ENCODE data around the gene PDE9A.

Gene PDE9A

DNA sequence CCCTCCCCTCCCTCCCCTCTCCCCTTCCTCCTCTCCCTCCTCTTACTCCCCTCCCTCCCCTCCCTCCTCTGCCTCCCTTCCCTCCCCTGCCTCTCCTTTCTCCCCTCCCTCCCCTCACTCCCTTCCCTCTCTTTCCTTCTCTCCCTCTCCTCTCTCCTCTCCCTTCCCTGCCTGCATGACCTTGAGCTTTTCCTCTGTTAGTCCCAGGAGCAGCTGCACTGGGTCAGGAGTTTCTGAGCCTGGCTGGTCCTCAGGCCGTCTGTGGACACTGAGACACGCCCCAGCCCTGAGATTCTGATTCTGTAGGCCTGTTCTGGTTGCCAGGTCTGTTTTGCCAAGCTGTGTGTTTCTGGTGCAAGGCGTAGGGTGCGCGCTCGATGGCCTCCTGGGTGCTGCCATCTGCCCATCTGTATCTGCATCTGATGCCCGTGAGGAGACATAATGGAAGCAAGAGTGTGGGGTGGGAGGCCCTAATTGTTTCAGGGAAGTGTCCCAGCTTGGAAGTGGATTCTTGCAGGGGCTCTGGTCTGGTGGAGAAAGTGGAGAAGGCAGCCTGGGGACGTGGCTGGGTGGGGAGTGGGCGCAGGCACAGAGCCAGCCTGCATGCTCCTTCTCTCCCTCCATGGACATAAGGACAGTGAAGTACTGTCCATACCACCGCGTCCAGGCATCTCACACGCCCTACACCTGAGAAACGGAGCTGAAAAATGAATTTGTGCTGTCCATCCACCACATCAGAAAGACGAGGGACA is 128.7 kb downstream of the PDE9A start:
- no peak overlapping the region for H3K4me3 ChIP-seq (IDR thresholded peaks at IDR 0.05; ENCODE audit: insufficient read depth, low read depth, low read length)
- H3K79me2 ChIP-seq (ENCODE audit: insufficient read depth, low read depth): no peaks in the 10 kb centered on the region
- H3K9ac ChIP-seq: no peak overlapping the region
- no peak overlapping the region for H3K27ac ChIP-seq
- H2AFZ ChIP-seq (ENCODE audit: low read depth): no peak overlapping the region
- H3K4me2 ChIP-seq: no peak overlapping the region
- no peaks in the 10 kb centered on the region for H3K36me3 ChIP-seq (ENCODE audit: insufficient read depth)
- peaks cover 81% of the 10 kb centered on the region for H3K27me3 ChIP-seq (ENCODE audit: insufficient read depth, low read depth)
- H3K4me1 ChIP-seq (ENCODE audit: low read depth, poor library complexity, severe bottlenecking): no peaks in the 10 kb centered on the region
- TF ChIP-seq, protein P1, sequence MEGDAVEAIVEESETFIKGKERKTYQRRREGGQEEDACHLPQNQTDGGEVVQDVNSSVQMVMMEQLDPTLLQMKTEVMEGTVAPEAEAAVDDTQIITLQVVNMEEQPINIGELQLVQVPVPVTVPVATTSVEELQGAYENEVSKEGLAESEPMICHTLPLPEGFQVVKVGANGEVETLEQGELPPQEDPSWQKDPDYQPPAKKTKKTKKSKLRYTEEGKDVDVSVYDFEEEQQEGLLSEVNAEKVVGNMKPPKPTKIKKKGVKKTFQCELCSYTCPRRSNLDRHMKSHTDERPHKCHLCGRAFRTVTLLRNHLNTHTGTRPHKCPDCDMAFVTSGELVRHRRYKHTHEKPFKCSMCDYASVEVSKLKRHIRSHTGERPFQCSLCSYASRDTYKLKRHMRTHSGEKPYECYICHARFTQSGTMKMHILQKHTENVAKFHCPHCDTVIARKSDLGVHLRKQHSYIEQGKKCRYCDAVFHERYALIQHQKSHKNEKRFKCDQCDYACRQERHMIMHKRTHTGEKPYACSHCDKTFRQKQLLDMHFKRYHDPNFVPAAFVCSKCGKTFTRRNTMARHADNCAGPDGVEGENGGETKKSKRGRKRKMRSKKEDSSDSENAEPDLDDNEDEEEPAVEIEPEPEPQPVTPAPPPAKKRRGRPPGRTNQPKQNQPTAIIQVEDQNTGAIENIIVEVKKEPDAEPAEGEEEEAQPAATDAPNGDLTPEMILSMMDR (conservative IDR thresholded peaks at IDR 0.05; ENCODE audit: low read depth, low read length): no peak
- H4K20me1 ChIP-seq (ENCODE audit: insufficient read depth): no peaks in the 10 kb centered on the region

DNA sequence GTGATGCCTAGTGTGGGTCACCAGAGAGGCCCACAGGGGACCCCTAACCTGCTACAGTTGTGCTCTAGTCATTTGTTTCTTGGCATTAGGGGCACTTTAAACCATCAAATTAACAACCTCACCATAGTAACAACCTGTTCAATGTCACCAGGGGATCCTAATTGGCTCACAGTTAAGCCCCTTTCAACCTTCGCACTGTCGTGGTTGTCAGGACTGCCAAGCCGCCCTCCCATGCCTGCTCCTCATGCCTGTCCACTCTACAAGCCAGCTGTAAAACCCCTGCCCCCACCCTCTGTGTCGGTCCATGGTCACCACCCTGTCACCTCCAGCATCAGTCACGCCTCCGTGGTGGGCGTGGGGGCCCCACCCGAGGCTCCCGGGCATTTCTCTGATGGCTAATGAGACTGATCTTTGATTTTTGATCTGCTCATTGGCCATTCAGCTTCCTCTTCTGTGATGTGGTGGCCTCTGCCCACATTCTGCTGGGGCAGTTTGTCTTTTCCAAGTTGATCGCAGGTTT is 129.4 kb downstream of the PDE9A start:
- Histone ChIP-seq H3K9ac (no peak overlapping the region), H3K4me2 (no peak overlapping the region), H4K20me1 (ENCODE audit: insufficient read depth) (no peaks in the 10 kb centered on the region), H3K79me2 (ENCODE audit: insufficient read depth, low read depth) (no peaks in the 10 kb centered on the region), H2AFZ (ENCODE audit: low read depth) (no peak overlapping the region), H3K27ac (no peak overlapping the region), H3K36me3 (ENCODE audit: insufficient read depth) (no peaks in the 10 kb centered on the region), H3K4me1 (ENCODE audit: low read depth, poor library complexity, severe bottlenecking) (no peaks in the 10 kb centered on the region), H3K4me3 (IDR thresholded peaks at IDR 0.05; ENCODE audit: insufficient read depth, low read depth, low read length) (no peak overlapping the region), H3K27me3 (ENCODE audit: insufficient read depth, low read depth) (peaks cover 81% of the 10 kb centered on the region)
- TF ChIP-seq, protein P1 (conservative IDR thresholded peaks at IDR 0.05; ENCODE audit: low read depth, low read length): no peak

DNA sequence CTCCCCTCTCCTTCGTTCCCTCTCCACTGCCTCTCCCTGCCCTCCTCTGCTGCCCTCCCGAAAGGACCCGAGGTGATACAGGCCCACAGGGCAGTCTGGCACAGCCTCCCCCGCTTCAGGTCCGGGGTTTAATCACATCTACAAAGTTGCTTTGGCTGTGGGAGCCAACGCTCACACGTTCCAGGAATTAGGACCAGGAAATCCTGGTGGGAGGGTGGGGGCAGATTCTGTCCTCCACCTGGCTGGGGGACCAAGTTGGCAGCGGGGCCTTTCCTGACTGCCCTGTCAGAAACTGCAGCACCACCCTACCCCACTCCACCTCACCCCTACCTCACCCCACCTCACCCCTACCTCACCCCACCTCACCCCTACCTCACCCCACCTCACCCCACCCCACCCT is 130.9 kb downstream of the PDE9A start:
- Histone ChIP-seq H2AFZ (ENCODE audit: low read depth) (no peak overlapping the region), H3K9ac (no peak overlapping the region), H3K4me2 (no peak overlapping the region)

DNA sequence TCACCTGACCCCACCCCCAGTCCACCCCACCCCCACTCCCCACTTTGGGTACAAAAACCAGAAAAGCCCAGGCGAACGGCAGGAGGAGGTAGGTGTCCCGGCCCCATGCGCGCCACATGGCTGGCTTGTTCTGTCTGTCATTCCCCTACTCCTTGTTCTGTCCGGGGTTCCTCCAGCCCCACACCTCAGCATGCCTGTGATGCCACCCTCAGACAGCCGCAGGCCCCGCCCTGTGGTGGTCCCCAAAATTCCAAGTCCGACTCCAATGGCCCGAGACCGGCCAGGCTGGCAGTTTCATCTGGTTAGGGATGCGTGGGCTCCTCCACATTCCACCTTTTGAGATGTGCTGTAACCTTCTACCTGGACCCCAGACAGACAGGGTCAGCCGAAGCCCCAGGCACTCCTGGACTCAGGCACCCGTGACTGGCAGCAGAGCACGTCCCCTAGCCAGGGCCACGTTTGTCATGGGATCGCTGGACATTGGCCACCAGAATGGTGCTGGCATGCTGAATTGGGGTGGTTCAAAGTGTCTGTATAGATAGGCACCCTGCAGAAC is 131.6 kb downstream of the PDE9A start:
- no peak overlapping the region for H3K9ac ChIP-seq
- H3K4me1 ChIP-seq (ENCODE audit: low read depth, poor library complexity, severe bottlenecking): no peaks in the 10 kb centered on the region
- no peak overlapping the region for H3K4me2 ChIP-seq
- no peaks in the 10 kb centered on the region for H3K36me3 ChIP-seq (ENCODE audit: insufficient read depth)
- TF ChIP-seq, protein P1 (conservative IDR thresholded peaks at IDR 0.05; ENCODE audit: low read depth, low read length): no peak
- no peak overlapping the region for H3K4me3 ChIP-seq (IDR thresholded peaks at IDR 0.05; ENCODE audit: insufficient read depth, low read depth, low read length)
- no peaks in the 10 kb centered on the region for H3K79me2 ChIP-seq (ENCODE audit: insufficient read depth, low read depth)
- no peak overlapping the region for H2AFZ ChIP-seq (ENCODE audit: low read depth)
- no peaks in the 10 kb centered on the region for H4K20me1 ChIP-seq (ENCODE audit: insufficient read depth)
- no peak overlapping the region for H3K27ac ChIP-seq
- H3K27me3 ChIP-seq (ENCODE audit: insufficient read depth, low read depth): peaks cover 77% of the 10 kb centered on the region

More for the DNA sequence above, 130.9 kb downstream of the PDE9A start:
- Histone ChIP-seq H3K27me3 (ENCODE audit: insufficient read depth, low read depth) (peaks cover 84% of the 10 kb centered on the region), H3K36me3 (ENCODE audit: insufficient read depth) (no peaks in the 10 kb centered on the region), H4K20me1 (ENCODE audit: insufficient read depth) (no peaks in the 10 kb centered on the region), H3K79me2 (ENCODE audit: insufficient read depth, low read depth) (no peaks in the 10 kb centered on the region), H3K4me3 (IDR thresholded peaks at IDR 0.05; ENCODE audit: insufficient read depth, low read depth, low read length) (no peak overlapping the region), H3K27ac (no peak overlapping the region), H3K4me1 (ENCODE audit: low read depth, poor library complexity, severe bottlenecking) (no peaks in the 10 kb centered on the region)
- TF ChIP-seq, protein P1 (conservative IDR thresholded peaks at IDR 0.05; ENCODE audit: low read depth, low read length): no peak
